Astrocyte (in vitro differentiated cells and primary cell): ENCODE measurements around the gene PCBP4. TPM values are rescaled to one million over a fixed set of nuclear protein-coding genes. Genes with fewer than 3 reads are reported as not detected.
"Not testable (repeated sequence)": the region's sequence is repeated elsewhere in the genome, so short reads cannot be mapped to it uniquely, and the experiment has no call there.

Source experiments
- DNase-seq: peaks from one replicate; pipeline ENCODE4 v3.0.0-alpha.2; 2010; ENCODE audit warnings: low read depth
- FAIRE-seq: peaks from 2 replicates; lab custom pipeline; 2011; peaks lifted over from hg19 to GRCh38; lab: Jason Lieb, UNC
- H2AFZ ChIP-seq: 2 replicates; pipeline ENCODE4 v1.6.0; 2012; ENCODE audit warnings: low read depth, low read length, inconsistent platforms
- H3K27ac ChIP-seq: 2 replicates; pipeline ENCODE4 v1.5.1; 2011; ENCODE audit warnings: low read depth, low read length, inconsistent platforms
- H3K27me3 ChIP-seq: 2 replicates; pipeline ENCODE4 v1.6.0; 2011; ENCODE audit warnings: low read length, inconsistent platforms; ENCODE audit not compliant: insufficient read depth
- H3K36me3 ChIP-seq: 2 replicates; pipeline ENCODE4 v1.5.1; 2011; ENCODE audit warnings: low read length, inconsistent platforms; ENCODE audit not compliant: insufficient read depth
- H3K4me1 ChIP-seq: 2 replicates; pipeline ENCODE4 v1.5.1; 2011; ENCODE audit warnings: low read length, inconsistent platforms; ENCODE audit not compliant: insufficient read depth
- H3K4me2 ChIP-seq: 2 replicates; pipeline ENCODE4 v1.6.0; 2012; ENCODE audit warnings: low read length, inconsistent platforms
- H3K4me3 ChIP-seq: 2 replicates; pipeline ENCODE4 v1.5.1; 2011; ENCODE audit warnings: low read depth, mild to moderate bottlenecking, low read length, inconsistent platforms; ENCODE audit not compliant: insufficient read depth
- H3K79me2 ChIP-seq: 2 replicates; pipeline ENCODE4 v1.6.0; 2012; ENCODE audit warnings: mild to moderate bottlenecking, low read length, inconsistent platforms; ENCODE audit not compliant: insufficient read depth
- H3K9ac ChIP-seq: 2 replicates; pipeline ENCODE4 v1.6.0; 2012; ENCODE audit warnings: mild to moderate bottlenecking, low read length, inconsistent platforms
- H3K9me3 ChIP-seq: 2 replicates; pipeline ENCODE4 v1.5.1; 2012; ENCODE audit warnings: low read depth, mild to moderate bottlenecking, low read length, inconsistent platforms; ENCODE audit not compliant: insufficient read depth
- H4K20me1 ChIP-seq: 2 replicates; pipeline ENCODE4 v1.6.0; 2012; ENCODE audit warnings: low read length, inconsistent platforms; ENCODE audit not compliant: insufficient read depth
- H3K27ac Mint-ChIP-seq: one replicate; pipeline ENCODE4 v1.8.0; 2021; ENCODE audit warnings: mild to moderate bottlenecking, mixed read lengths; ENCODE audit not compliant: unreplicated experiment
- H3K27me3 Mint-ChIP-seq: one replicate; pipeline ENCODE4 v1.8.0; 2021; ENCODE audit warnings: low read depth, mixed read lengths; ENCODE audit not compliant: unreplicated experiment
- H3K36me3 Mint-ChIP-seq: one replicate; pipeline ENCODE4 v1.8.0; 2021; ENCODE audit warnings: low read depth, mixed read lengths; ENCODE audit not compliant: unreplicated experiment
- H3K4me1 Mint-ChIP-seq: one replicate; pipeline ENCODE4 v1.8.0; 2021; ENCODE audit warnings: low read depth, mixed read lengths; ENCODE audit not compliant: unreplicated experiment
- H3K4me3 Mint-ChIP-seq: one replicate; pipeline ENCODE4 v1.8.0; 2021; ENCODE audit warnings: mild to moderate bottlenecking, moderate library complexity, mixed read lengths; ENCODE audit not compliant: unreplicated experiment
- H3K9me3 Mint-ChIP-seq: one replicate; pipeline ENCODE4 v1.8.0; 2021; ENCODE audit warnings: mild to moderate bottlenecking, mixed read lengths; ENCODE audit not compliant: unreplicated experiment
- EZH2 ChIP-seq: IDR thresholded peaks from 2 replicates; pipeline ENCODE4 v1.6.1; 2012; ENCODE audit warnings: mild to moderate bottlenecking, low read length, inconsistent platforms; ENCODE audit not compliant: insufficient read depth
- total RNA-seq: library from RNA; stranded (reverse); gene quantifications from 2 replicates; pipeline ENCODE4 v1.2.1, GENCODE V29; 2021
- TF ChIP-seq, protein P1 (sequence below): IDR thresholded peaks from 2 replicates; pipeline ENCODE4 v1.5.1; 2011; ENCODE audit warnings: low read depth, mild to moderate bottlenecking, inconsistent platforms, low read length, moderate library complexity; ENCODE audit not compliant: insufficient read depth

Gene PCBP4
- total RNA-seq, 1 donor from 2014 or later, result 102 TPM

DNA sequence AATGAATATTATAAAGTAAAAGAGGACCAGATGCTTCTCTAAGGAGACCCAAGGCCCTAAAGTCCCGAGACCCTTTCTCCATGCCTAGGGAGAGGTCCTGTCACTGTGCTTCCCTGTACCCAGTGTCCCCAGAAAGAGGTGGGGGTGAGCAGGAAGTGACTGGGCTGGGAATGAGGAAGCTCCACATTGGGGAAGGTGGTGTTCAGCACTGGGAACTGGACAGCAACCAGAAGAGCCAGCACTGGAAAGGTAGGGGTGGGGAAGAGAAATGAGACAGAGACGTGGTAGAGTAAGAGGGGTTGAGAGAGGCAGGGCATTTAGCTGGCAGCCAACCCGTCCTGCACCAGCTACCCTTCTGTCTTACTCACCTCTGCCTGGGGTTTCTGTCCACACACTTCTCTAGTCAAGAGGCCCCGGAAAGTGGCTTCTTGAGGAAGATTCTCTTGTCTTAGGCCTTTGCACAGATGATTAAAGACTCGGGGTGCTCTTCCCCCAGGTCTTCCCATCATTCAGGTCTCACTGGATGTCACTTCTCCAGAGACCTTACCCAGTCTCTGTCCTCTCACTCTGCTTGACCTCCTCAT lies 37.7 kb downstream of the PCBP4 start:
- Mint-ChIP-seq H3K4me3 (no peak overlapping the region), H3K36me3 (peaks cover 23% of the 10 kb centered on the region), H3K9me3 (no peaks in the 10 kb centered on the region), H3K27ac (no peak overlapping the region), H3K4me1 (no peaks in the 10 kb centered on the region), H3K27me3 (no peaks in the 10 kb centered on the region)
- Histone ChIP-seq H3K27me3 (no peaks in the 10 kb centered on the region), H3K9ac (no peak overlapping the region), H3K79me2 (no peaks in the 10 kb centered on the region), H3K36me3 (peaks cover 6% of the 10 kb centered on the region), H3K4me2 (no peak overlapping the region), H2AFZ (no peak overlapping the region), H3K4me1 (no peaks in the 10 kb centered on the region), H4K20me1 (peaks cover 2% of the 10 kb centered on the region), H3K9me3 (no peaks in the 10 kb centered on the region), H3K4me3 (no peak overlapping the region), H3K27ac (no peak overlapping the region)
- DNase-seq (no peak), FAIRE-seq (no peak)
- TF ChIP-seq, protein P1, sequence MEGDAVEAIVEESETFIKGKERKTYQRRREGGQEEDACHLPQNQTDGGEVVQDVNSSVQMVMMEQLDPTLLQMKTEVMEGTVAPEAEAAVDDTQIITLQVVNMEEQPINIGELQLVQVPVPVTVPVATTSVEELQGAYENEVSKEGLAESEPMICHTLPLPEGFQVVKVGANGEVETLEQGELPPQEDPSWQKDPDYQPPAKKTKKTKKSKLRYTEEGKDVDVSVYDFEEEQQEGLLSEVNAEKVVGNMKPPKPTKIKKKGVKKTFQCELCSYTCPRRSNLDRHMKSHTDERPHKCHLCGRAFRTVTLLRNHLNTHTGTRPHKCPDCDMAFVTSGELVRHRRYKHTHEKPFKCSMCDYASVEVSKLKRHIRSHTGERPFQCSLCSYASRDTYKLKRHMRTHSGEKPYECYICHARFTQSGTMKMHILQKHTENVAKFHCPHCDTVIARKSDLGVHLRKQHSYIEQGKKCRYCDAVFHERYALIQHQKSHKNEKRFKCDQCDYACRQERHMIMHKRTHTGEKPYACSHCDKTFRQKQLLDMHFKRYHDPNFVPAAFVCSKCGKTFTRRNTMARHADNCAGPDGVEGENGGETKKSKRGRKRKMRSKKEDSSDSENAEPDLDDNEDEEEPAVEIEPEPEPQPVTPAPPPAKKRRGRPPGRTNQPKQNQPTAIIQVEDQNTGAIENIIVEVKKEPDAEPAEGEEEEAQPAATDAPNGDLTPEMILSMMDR, result no peak
- no peak for TF ChIP-seq EZH2

DNA sequence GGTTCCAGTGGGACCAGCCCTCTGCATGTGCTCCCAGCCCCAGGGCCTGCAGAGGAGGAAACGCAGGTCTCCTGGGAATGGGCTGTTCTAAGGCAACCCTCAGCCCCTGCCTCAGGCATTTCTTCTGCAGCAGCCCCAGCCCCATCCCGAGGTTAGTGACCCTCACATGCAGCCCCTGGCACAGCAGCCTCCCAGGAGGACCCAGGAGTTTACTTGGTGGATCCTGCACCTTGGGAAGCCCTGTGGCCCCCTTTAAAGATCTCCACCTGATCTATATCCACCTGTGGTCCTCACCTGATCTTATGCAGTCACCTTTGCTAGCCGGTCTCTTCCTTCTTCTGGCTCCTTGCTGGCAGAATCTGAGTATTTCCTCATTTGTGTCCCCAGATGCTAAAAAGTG lies 38.3 kb downstream of the PCBP4 start:
- H3K4me3 ChIP-seq, H2AFZ ChIP-seq, DNase-seq, H3K4me1 ChIP-seq, H3K4me2 ChIP-seq, H3K9me3 Mint-ChIP-seq, H3K27ac ChIP-seq, H3K27me3 Mint-ChIP-seq, H3K79me2 ChIP-seq, H3K27ac Mint-ChIP-seq, H3K36me3 ChIP-seq, H4K20me1 ChIP-seq, H3K9ac ChIP-seq, H3K9me3 ChIP-seq, H3K4me1 Mint-ChIP-seq, FAIRE-seq, H3K4me3 Mint-ChIP-seq, H3K27me3 ChIP-seq: not testable (repeated sequence)
- peaks cover 20% of the 10 kb centered on the region for H3K36me3 Mint-ChIP-seq

GRCh38 chr3:51928438-51928837 lies 38.8 kb downstream of the PCBP4 start:
- no peak overlapping the region for H2AFZ ChIP-seq
- no peak overlapping the region for H3K27ac Mint-ChIP-seq
- H3K36me3 Mint-ChIP-seq, result peaks cover 16% of the 10 kb centered on the region
- H3K36me3 ChIP-seq, result peaks cover 1% of the 10 kb centered on the region
- H4K20me1 ChIP-seq, result no peaks in the 10 kb centered on the region
- no peak overlapping the region for H3K4me2 ChIP-seq
- FAIRE-seq (no peak), DNase-seq (no peak)
- no peaks in the 10 kb centered on the region for H3K27me3 ChIP-seq
- H3K4me1 Mint-ChIP-seq, result no peaks in the 10 kb centered on the region
- TF ChIP-seq EZH2, result no peak
- TF ChIP-seq, protein P1, result no peak
- no peak overlapping the region for H3K4me3 Mint-ChIP-seq
- no peaks in the 10 kb centered on the region for H3K9me3 Mint-ChIP-seq
- H3K4me3 ChIP-seq, result no peak overlapping the region
- no peaks in the 10 kb centered on the region for H3K4me1 ChIP-seq
- no peaks in the 10 kb centered on the region for H3K79me2 ChIP-seq
- no peak overlapping the region for H3K9ac ChIP-seq
- H3K27ac ChIP-seq, result no peak overlapping the region
- no peaks in the 10 kb centered on the region for H3K9me3 ChIP-seq
- no peaks in the 10 kb centered on the region for H3K27me3 Mint-ChIP-seq
